Inferior parietal cortex (tissue), 1 donor: Measurements from ENCODE around the gene SLPI.

Experiments used
- DNase-seq: peaks from one replicate; pipeline ENCODE4 v3.0.0-alpha.2; 2016; ENCODE audit errors: extremely low spot score

The SLPI gene, protein sequence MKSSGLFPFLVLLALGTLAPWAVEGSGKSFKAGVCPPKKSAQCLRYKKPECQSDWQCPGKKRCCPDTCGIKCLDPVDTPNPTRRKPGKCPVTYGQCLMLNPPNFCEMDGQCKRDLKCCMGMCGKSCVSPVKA

DNA sequence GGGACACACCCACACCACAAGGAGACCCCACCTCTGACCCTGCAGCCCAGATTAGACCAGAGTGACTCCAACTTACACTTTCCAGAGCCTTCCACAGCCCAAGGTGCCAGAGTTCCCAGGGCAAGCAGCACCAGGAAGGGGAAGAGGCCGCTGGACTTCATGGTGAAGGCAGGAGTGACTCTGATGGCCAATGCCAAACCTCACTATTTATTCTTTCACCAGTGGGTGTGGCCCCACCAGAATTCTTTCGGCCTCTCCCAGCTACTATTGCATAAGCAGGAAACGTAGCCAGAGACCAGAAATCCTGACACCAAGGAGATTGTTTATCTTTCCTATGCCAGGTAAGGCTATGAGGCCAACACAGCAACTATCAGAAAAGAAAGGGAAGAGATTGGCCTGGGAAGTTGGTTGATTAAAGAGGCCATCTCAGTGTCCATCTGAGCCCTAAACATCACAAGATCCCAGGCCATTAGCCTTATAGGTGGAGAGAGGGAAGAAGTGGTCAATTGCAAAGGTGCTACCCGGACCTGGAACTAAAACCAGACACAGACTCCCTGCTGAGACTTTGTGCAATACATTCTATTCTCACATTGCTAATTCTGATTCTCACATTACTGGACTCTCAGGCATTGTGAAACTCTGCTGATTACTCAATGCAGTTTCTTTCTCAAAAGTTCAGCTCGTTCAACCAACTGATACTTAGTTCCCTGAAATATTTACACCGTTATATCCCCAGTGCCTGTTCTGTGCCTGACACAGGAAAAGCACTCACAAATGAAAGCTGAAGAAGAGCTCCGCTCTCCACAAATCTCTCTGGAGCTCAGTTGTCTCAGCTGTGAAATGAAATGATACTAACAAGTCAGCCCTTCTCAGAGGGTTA lies at the start of gene SLPI:
Gene SLPI, minus strand, starts transcription at position 182 of the 880 bp plus-strand sequence. Its CDS starts 21 bp downstream, at position 161.
- DNase-seq = no peak

DNA sequence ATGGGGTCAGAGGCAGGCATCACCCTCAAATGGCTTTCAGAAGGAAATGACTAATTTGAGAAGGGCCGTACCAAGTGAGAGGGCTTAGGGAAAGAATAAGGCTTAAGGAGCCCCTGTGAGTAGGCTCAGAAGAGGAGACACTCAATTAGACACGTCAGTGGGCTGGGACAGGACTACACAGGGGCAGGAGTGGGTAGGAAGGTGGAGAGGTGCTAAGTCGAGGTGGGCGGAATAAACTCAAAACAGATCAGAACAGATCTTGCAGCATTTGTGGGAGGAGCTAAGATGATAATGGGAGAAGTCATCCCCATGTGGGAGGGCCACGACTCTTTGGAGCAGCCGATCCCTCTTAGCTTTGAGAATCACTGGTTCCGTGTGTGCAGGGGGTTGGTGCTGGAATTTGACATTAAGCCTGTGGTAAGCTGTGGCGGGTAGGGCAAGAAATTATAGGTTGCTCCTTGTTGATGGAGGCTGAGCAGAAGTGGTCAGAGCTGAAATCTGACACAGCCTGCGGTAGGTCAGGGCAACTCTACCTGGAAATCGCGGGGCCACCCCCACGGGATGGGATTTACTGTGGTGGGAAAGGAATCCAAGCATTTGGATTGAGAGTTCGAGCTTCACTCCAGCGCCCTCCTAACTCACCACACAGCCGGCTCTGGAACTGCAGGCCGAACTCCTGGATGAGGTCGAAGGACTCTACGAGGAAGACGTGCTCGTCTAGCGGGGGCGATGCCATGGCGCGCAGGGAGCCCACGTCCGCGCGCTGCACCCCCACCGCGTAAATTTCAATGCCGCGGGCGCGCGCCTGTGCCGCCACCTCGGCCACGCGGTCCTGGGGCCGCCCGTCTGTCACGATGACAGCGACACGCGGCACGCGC lies 49.5 kb upstream of the SLPI start:
- DNase-seq = no peak

DNA sequence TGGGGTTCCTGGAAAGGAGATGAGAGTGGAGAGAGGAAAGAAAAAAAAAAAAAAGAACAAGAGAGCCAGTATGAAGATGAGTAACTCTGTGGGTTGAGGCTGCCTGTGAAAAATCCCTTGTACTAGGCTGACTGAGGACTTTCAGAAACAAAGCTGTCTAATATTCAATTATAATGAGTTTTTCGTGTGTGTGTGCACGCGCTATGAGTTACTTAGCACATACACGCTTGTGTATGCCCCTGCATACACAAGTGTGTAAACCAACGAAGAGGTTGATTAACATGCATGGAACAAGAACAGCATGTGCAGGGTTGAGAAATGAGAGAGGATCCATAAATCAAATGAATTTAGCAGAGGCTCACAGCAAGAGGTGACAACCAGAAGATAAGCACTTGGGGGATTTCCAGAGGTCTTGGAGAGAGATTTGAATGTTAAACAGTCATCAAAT lies 47.5 kb upstream of the SLPI start:
- DNase-seq = no peak

DNA sequence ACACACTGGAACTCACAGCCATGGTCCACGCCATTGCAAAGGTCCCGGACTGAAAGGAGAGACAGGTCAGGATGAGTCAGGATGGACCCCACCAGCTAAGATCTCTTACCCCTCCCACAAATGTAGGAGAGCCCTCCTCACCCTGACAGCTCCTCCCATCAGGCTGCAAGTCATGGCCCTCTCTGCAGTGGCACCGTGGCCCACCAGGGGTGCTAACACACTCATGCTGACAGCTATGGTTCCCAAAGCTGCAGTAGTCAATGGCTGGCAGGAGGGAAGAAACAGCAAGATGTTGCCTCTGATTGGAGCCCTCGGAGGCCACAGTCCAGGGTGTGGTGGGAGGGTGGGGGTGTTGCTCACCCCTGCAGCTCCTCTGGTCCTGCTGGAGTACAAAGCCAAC lies 46.6 kb upstream of the SLPI start:
- no peak for DNase-seq

DNA sequence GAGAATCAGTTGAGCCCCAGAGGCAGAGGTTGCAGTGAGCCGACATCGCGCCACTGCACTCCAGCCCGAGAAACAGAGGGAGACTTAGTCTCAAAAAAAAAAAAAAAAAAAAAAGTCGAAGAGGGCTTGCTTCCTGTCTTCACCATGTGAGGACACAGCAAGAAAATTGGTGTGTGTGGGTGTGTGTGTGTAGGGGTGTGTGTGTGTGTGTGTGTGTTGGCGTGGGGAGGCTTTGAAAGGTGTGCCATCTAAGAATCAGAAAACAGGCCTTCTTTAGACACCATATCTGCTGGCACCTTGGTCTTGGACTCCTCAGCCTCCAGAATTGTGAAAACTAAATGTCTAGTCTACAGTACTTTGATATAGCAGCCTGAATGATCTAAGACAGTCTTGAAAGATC lies 45.4 kb upstream of the SLPI start:
- DNase-seq = no peak

DNA sequence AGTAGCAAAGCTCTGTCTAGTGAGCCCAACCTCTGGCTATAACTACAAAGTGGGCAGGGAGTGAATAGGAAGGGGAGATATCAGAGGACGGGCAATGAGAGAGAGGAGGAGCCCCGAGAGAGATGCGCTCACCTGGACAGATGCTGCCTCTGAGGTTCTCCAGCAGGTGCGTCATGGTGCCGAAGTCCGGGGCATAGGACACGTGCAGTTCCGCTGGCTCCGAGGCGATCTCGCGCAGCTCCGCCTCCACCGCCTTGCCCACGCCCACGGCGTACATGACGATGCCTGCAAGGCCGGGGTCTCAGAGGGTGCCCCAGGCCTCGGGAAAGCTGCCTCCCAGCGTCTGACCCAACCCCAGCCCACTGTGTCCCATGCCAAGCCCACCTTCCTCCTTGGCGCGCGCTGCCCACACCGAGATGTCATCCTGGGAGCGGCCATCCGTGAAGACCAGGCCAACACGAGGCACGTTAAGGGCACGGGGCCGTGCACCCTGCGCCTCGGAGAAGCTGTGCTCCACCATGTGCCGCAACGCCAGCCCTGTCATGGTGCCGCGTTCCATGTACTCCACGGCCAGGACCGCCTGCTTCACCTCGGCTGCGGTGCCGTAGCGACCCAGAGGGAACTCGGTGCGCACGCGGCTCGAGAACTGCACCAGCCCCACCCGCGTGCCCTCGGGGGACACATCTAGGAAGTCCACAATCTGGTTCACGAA lies 43.6 kb upstream of the SLPI start:
- no peak for DNase-seq

DNA sequence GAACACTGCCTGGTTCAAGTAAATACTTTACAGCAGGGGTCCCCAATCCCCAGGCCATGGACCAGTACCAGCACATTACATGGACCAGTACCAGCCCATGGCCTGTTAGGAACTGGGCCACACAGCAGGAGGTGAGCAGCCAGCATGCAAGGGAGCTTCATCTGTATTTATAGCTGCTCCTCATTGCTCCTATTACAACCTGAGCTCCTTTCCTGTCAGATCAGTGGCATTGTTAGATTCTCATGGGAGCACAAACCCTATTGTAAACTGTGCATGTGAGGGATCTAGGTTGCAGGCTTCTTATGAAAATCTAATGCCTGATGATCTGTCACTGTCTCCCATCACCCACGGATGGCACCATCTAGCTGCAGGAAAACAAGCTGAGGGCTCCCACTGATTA lies 40.3 kb upstream of the SLPI start:
- no peak for DNase-seq

DNA sequence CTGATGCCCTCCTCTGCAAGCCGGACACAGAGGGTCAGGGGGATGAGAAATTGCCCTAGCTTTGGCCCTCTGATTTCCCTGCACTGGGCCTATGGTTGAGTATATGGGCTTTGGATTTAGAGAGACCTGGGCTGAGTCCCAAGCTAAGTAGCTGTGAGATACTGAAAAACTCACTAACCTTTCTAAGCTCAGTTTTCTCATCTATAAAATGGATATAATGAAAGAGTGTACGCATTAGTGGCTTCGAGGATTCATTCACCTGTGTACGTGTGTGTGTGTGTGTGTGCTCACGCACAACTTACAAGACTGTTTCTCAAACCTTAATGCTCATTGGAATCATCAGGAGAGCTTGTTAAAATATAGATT lies 39.6 kb upstream of the SLPI start:
- no peak for DNase-seq

DNA sequence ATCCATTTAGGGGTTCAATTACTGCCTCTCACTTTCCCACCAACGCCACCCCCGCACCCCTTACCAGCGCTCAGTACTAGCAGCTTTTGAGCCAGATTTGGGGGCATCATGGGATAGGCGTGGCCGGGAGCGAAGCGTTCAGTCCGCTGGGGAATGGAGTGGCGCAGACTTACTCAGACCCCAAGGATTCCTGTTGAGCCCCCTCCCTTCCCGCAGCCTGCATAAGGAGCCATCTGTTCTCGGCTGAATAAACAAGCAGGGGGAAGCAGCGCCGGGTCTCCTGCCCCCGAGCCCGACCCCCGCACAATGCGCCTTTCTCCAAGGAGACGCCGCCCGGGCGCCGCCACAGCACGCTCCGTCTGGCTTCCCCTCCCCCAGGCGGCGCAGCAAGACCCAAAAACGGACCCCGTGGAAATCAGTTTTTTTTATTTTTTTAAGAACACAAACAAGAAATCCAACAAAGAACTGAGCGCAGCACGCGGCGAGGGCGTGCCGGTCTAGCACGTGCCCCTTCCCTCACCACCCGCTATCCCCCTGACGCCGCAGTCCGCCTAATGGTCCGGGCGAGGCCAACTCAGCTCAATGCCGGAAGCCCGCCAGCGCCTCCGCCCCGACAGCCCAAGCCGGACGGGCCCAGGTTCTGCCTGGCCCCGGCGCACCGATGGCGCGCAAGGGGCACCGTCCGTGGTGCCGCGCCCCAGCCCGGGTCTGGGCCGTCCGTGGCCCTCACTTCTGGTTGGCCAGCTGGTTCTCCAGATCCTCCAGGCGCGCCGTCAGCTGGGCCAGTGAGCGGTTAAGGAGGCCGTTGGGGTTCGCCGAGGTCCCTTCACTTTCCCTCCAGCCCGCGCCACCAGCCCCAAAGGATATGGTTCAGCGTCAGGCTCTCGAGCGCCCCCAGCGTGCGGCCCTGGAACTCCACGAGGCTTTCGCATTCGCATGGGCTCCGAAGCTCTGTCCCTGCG lies 39.0 kb upstream of the SLPI start:
- DNase-seq = peak; percentile 79

DNA sequence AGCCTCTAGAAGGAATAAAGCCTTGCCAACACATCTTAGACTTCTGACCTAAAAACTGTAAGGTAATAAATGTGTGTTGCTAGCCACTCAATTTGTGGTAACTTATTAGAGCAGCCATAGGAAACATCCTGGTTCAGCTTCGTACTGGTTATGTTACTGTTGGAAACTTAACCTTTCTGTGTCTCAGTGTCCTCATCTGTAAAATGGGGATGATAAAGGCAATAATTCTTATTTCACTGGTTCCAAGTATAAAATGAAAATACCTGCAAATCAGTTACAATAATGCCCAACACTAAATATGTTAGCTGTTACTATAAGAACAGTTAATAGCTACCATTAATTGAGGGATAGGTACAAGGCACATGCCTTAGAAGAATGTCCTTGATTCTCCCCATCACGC lies 38.0 kb upstream of the SLPI start:
- DNase-seq = no peak

DNA sequence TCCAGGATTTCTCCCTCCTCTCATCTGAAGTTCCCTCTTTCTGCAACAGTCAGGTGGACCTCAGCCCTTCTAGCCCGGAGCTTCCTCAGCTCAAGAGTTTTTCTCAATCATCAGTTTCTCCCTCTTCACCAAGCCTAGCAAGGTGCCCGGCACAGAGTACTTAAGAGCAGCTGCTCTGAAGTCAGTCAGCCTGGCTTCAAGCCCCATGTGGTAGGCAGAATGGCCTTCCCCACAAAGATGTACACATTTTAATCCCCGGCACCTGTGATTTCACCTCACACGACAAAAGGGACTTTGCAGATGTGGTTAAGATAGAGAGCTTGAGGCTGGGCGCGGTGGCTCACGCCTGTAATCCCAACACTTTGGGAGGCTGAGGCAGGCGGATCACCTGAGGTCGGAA lies 37.2 kb upstream of the SLPI start:
- DNase-seq = no peak

DNA sequence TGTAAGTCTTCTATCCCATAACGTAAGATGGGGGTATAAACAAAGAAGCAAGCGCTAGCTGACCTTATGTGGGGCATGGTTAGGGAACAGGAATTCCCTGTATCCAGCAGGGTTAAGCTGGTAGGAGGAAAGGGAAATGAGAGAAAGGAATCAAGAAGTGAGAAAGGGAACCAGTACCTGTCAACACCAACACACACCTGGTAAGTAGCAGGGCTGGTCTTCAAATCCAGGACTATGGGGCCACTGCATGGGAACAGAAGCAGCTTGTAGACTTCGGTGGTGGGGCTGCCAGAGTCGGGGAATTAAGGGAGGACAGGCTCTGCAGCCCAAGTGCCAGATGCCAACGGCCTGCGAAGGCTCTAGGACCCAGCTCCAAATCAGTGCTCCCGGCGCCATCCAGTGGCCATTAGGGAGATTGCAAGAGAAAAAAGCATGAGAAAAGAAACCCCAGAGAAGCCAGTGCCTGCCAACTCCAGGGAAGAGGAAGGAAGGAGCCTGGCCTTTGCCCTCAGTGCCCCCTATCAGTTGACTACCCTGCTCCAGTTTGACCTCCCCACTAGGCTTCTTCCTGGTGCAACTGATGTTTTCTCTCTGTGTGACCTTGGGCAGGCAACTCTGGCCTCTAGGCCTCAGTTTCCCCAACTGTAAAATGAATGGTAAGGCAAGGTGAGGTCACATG lies 36.5 kb upstream of the SLPI start:
- peak; percentile 89 for DNase-seq

DNA sequence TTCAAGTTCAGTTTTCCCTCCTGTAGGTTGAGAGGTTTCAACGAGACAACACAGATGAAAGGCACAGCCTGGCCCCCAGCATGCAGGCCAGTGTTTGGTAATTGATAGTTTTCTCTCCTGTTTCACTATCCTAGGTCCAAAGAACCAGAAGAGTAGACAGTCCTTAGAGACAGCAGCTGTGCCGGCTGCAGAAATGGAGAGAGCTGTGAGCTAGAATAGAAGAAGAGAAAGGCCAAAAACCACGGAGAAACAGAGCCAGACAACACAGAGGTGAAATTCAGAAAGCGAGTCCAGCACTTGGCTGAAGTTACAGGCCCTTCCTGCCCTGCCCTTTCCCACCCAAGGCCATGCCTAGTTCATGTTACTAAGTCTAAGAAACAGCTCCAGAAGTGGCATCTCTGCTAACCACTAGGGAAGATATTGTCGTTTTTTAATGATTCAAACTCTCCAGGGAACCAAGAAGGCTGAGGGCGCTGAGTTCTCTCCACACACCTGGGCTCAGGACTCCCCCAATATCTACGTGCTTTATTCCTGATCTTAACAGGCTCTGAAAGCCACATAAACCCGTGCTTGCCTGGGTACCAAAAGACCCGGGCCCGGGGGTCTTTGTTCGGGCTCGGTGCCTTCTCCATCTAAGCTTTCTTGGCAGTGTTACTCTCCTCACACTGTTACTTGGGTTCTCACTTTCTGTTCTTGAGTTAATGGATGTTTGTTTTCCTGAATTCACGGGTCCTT lies 35.7 kb upstream of the SLPI start:
- DNase-seq = no peak

DNA sequence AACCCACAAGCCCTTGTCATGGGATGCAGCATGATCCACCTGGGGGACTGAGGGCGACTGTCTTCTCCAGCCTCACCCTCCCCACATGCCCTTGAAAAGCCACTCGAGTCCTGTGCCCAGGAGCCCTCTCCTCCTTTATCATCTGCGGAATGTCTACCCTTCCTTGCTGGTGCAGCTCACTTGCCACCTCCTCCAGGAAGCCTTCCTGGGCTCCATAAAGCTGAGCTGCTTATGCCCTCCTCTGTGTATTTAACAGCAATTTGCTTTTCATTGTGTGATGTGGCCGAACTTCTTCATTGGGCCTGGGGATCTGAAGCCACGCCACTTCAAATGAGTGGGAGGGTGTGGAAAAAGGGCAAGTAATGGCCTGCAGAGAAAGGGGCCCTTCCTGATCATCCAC lies 34.5 kb upstream of the SLPI start:
- DNase-seq = no peak

DNA sequence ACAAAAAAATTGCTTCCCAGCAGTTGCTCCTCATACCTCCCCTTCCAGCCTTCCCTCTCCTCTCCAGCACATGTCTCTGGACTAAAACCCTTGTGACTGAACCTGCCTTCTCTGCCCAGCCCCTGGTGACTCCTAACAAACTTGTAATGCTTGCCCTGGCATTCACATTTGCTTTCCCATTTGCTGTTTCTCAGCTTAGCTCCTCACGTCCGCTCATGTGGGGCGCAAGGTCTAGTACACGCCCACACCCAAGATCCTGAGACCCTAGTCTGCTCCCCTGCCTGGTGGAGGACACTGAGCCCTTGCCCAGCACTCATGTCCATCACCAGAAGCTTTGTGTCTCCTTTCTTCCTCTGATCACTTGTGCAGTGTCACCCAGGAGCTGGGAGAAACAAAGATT lies 34.0 kb upstream of the SLPI start:
- DNase-seq = no peak

DNA sequence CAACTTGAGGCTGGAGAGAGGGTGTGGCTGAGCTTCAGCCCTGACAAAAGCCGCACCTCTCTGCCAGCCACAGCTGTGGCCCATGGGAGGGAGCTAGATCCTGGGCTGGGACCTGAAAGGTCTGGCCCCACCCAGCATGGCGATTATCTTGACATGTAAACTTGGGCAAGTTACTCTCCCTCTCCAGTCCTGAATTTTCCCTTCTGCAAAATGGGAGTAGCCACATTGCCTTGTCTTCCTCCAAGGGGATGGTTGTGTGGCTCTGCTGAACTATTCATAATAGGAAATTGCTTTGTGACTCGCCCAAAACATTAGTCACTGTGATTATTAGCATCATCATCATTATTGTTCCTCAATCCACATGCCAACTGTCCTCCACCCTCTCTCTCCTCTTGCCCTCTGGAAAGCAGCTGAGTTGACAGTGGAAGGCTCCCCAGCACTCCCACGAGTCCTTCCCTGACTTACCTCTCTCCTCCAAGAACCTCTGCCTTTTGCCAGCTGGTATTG lies 29.2 kb upstream of the SLPI start:
- no peak for DNase-seq

DNA sequence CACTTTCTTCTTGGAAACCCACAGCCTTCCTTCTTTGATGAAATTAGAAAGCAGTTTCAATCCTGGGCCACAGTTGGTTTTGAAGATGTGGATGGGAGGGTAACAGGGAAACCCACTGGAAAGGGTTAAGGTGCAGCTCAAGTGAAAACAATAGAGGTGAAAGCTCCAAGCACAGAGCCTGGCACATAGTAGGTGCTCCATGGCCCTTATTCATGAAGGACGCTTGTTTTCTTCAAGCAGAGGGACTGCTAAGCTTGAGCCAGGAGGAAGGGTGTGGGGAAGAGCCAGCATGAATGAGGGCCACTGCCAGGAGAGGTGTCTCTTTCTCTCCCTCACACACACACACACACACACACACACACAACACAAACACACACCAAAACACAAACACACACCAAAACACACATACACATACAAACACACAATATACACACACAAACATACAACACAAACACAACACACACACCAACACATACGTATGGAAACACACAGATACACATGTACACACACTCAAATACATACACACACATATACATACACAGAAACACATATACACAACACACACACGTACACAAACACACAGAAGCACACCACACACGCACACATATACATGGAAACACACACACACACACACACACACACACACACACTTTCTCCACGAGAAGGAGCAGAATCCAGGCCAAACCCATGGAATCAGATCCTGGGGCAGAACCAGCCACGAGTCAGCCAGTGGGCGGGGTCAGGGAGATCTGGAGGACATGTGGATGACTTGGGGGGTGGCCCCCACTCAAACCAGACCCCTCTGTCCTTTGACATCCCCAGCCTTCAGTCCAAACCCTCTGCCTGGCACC lies 28.6 kb upstream of the SLPI start:
- DNase-seq = no peak

DNA sequence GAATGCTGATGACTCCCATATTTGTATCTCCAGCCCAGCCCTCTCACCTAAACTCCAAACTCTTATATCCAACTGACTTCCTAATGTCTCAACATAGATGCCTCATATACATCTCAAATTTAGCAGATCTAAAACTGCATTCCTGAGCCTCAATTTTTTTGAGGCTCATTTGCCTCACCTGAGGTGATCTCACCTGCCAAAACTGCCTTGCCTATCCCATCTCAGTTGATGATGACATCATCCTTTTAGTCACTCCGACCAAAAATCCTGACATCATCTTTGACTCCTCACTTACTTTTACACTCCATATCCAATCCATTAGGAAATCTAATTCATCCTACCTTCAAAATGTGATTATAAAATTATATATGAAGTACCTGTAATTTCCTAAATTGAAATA lies 25.6 kb upstream of the SLPI start:
- DNase-seq = no peak
